Hematopoietic multipotent progenitor cell (in vitro differentiated cells): ENCODE results near the gene TOR3A. TPM values are rescaled to one million over a fixed set of nuclear protein-coding genes. Genes with fewer than 3 reads are reported as not detected.

Experiments used
- DNase-seq, 3 donors: peaks; one replicate each; pipeline ENCODE4 v3.0.0-alpha.2; 2011 to 2015; ENCODE audit warnings: low read depth in 2 of 3, low spot score in 2 of 3
- small RNA-seq: library from RNA; depleted of rRNA; stranded (forward); fragments of <200 nt; gene quantifications from one replicate; pipeline ENCODE3, GENCODE V24; 2012
- total RNA-seq: library from RNA; depleted of rRNA; stranded (reverse); fragments of >200 nt; gene quantifications from one replicate; pipeline ENCODE4 v1.2.3, GENCODE V29; 2012

Gene TOR3A
- total RNA-seq, 1 donor, result 38.2 TPM

- peak in 1 of 3 donors; percentile 36 for DNase-seq
Observed at GRCh38 chr1:179142889-179143299, 61.0 kb downstream of the TOR3A start.

- DNase-seq, result no peak
Observed at GRCh38 chr1:179143322-179143721, 61.5 kb downstream of the TOR3A start.

GRCh38 chr1:179144626-179145025 lies 62.8 kb downstream of the TOR3A start:
- no peak for DNase-seq

GRCh38 chr1:179145521-179145920 lies 63.7 kb downstream of the TOR3A start:
- no peak for DNase-seq

Small RNA genes within 50 kb of the gene (small RNA-seq; reads per million reads assigned to genes)
- not detected for gene AL512326.3

Other genes with a start within 250 kb of the TOR3A start
- not detected for gene ANGPTL1, start 211.0 kb upstream of the TOR3A start, total RNA-seq
- gene FAM20B, start 56.2 kb upstream of the TOR3A start, total RNA-seq, result 14.5 TPM
- gene ABL2, start 147.6 kb downstream of the TOR3A start, total RNA-seq, result 10.2 TPM
- gene SOAT1, start 211.7 kb downstream of the TOR3A start, total RNA-seq, result 7.5 TPM